Heart right ventricle (tissue), 16 donors: ENCODE data around the gene SHISA6. TPM values are rescaled to one million over a fixed set of nuclear protein-coding genes. Genes with fewer than 3 reads are reported as not detected.

Experiments
- ATAC-seq, 8 donors: fragments of 200-7000 bp; cut with Tn5 transposase; one replicate each; pipeline ENCODE4 v1.9.1; 2020; ENCODE audit warnings: mild to moderate bottlenecking in 8 of 8, moderate library complexity in 8 of 8, moderate number of reproducible peaks in 1 of 8
- DNase-seq, 2 donors: peaks; one replicate each; pipeline ENCODE4 v3.0.0-alpha.2; 2020
- H3K27ac ChIP-seq, 10 donors: fragments of 200-600 bp; sonication (generic) in 2 of 10; one replicate each; pipeline versions ENCODE4 v1.5.0 to v1.8.0; 2020 to 2022; ENCODE audit warnings: mild to moderate bottlenecking in 3 of 10
- H3K27me3 ChIP-seq, 7 donors: fragments of 200-600 bp; one replicate each; pipeline ENCODE4 v1.8.0; 2021 to 2022; ENCODE audit warnings: mild to moderate bottlenecking in 2 of 7
- H3K36me3 ChIP-seq, 9 donors: fragments of 200-600 bp; sonication (generic) in 1 of 9; one replicate each; pipeline versions ENCODE4 v1.5.0 to v1.8.0; 2020 to 2022; ENCODE audit warnings: mild to moderate bottlenecking in 2 of 9
- H3K4me1 ChIP-seq, 9 donors: fragments of 200-600 bp; sonication (generic) in 1 of 9; one replicate each; pipeline versions ENCODE4 v1.5.0 to v1.8.0; 2020 to 2022; ENCODE audit warnings: mild to moderate bottlenecking in 4 of 9
- H3K4me3 ChIP-seq, 10 donors: fragments of 200-600 bp; sonication (generic) in 2 of 10; one replicate each; pipeline versions ENCODE4 v1.5.0 to v1.8.0; 2020 to 2022; ENCODE audit warnings: mild to moderate bottlenecking in 7 of 10, moderate library complexity in 2 of 10
- H3K9me3 ChIP-seq, 11 donors: fragments of 200-600 bp in 10 of 11; sonication (generic) in 2 of 11; one replicate each; pipeline versions ENCODE4 v1.5.0 to v1.8.0; 2013 to 2022; ENCODE audit warnings: mild to moderate bottlenecking in 2 of 11, control low read depth in 1 of 11, moderate library complexity in 1 of 11
- CTCF ChIP-seq, 9 donors: fragments of 200-600 bp; sonication (generic) in 2 of 9; IDR thresholded peaks; one replicate each; pipeline versions ENCODE4 v1.5.0 to v1.8.0; 2021 to 2022; ENCODE audit warnings: antibody characterized with exemption in 9 of 9, mild to moderate bottlenecking in 5 of 9, moderate library complexity in 1 of 9
- WGBS, 2 donors: extraction: QIAGEN DNeasy Blood & Tissue Kit; methylation state at CpG; one replicate each; pipeline ENCODE4 v1.1.7; 2013; ENCODE audit warnings: inconsistent platforms in 1 of 2; 5-methylcytosine and 5-hydroxymethylcytosine counted together
- intact Hi-C, 10 donors: fragments of 100-400 bp; cut with DNase I; formaldehyde crosslinking; loops; one replicate each; pipeline versions ENCODE4 v1.11.1 to v1.14.2; 2022
- polyA plus RNA-seq, 2 donors: library from polyadenylated mRNA; stranded (reverse); fragments of 200-250 nt; gene quantifications; one replicate each; pipeline ENCODE4 v1.2.3, GENCODE V29; 2013
- total RNA-seq, 10 donors: library from RNA; stranded (reverse); fragmentation: NEBNext Ultra II Directional in 3 of 10; extraction: Animal tissue kit (Norgen Biotek cat#: 25700) in 3 of 10; gene quantifications; one replicate each; pipeline versions ENCODE4 v1.2.1 to v1.2.4, GENCODE V29; 2021 to 2023
- donor health status: Arrhythmogenic right ventricular cardiomyopathy.
- donor health status: ischemic (EF 13 %, LVEDD 7.1; RV severe dilation, severe dysfunction).
- donor health status: healthy with polysubstance abuse.
- donor health status: DM: no; HTN: yes; CAD: no.
- donor health status: DM: no; HTN: no; CAD: no.
- donor health status: ischemic (EF 25% LVEDD 6.9; RV normal size, moderate dysfunction).
- donor health status: ischemic (EF 25% LVEDD 5.7; RV mildly dilated, moderate dysfunction).
- donor health status: healthy.
- donor health status: DM: yes; HTN: yes; CAD: no.
- donor health status: Ischemic cardiomyopathy.
- donor health status: ischemic (EF 35%, LVEDD 5.7; RV mildly dilated, moderate dysfunction).
- donor health status: nonischemic (EF 11% LVEDD 7.7; RV severe dilation, severe dysfunction).
- donor health status: DM: yes; HTN: yes; CAD: no.
- donor health status: PGD.
- donor health status: ischemic (EF 29% LVEDD 5.4; RV normal size, mild dysfunction).
- donor health status: nonischemic (EF 23%, LVEDD 6.1; RV moderate dilation, normal function).

The SHISA6 gene
- total and polyA plus RNA-seq, 12 donors: 0.06 to 0.66 (median 0.23) TPM

GRCh38 chr17:11583306-11583992, 342.4 kb downstream of the SHISA6 start:
- 76 to 82% methylated on average over 9 of the region's 9 CpGs for WGBS, 2 donors
- H3K36me3 ChIP-seq: no peaks in the 10 kb centered on the region
- no peak overlapping the region for H3K4me3 ChIP-seq
- TF ChIP-seq CTCF (IDR thresholded peaks at IDR 0.05): no peak
- no peak overlapping the region for H3K27ac ChIP-seq
- peaks cover 0 to 9% (median 0%) of the 10 kb centered on the region in 11 donors for H3K9me3 ChIP-seq
- DNase-seq: no peak
- no peaks in the 10 kb centered on the region for H3K27me3 ChIP-seq
- H3K4me1 ChIP-seq: no peaks in the 10 kb centered on the region
- ATAC-seq: peak in 1 of 8 donors; percentile 34
- intact Hi-C loops: no loop called here

DNA sequence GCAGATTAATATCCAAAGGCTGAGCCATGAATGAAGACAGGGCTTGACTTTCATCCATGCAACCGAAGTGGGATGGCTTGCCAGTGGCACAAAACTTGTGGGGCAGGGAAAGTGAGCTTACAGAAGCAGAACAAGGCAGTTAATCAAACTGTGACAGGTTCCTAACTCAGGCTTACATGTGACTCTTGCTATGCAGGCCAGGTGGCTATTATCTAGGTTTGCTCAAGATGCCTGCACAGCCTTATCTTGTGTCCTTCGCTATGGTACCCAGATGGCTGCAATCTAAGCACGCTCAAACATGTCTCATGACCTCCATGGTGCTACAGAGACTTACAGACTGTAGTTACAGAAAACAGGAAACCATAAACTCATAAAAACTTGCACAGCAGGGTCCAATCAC, 348.7 kb downstream of the SHISA6 start:
- no peak for TF ChIP-seq CTCF (IDR thresholded peaks at IDR 0.05)
- H3K36me3 ChIP-seq: no peaks in the 10 kb centered on the region
- no peak overlapping the region for H3K27ac ChIP-seq
- DNase-seq (no peak), ATAC-seq (no peak)
- H3K4me3 ChIP-seq: no peak overlapping the region
- no peaks in the 10 kb centered on the region for H3K9me3 ChIP-seq
- peaks cover 0 to 19% (median 2%) of the 10 kb centered on the region in 7 donors for H3K27me3 ChIP-seq
- WGBS, 2 donors: 49 to 51% methylated on average over 3 of the region's 3 CpGs
- intact Hi-C loops: no loop called here
- no peaks in the 10 kb centered on the region for H3K4me1 ChIP-seq

- ATAC-seq: peak; percentile 98 to 100 (median 98)
- DNase-seq: peak; percentile 95 to 97
- Histone ChIP-seq H3K9me3 (peaks cover 0 to 8% (median 0%) of the 10 kb centered on the region in 11 donors), H3K36me3 (no peaks in the 10 kb centered on the region), H3K4me1 (peaks cover 0 to 16% (median 0%) of the 10 kb centered on the region in 9 donors), H3K4me3 (peak within 1 kb of the TSS; percentile 36 to 80 (median 70)), H3K27me3 (peaks cover 0 to 20% (median 2%) of the 10 kb centered on the region in 7 donors), H3K27ac (peak within 1 kb of the TSS in 4 of 10 donors; percentile 38 to 66 (median 50))
- 1 to 2% methylated on average over 79 to 84 of the region's 84 CpGs for WGBS, 2 donors
- no peak for TF ChIP-seq CTCF (IDR thresholded peaks at IDR 0.05)
- intact Hi-C loops: no loop called here
Measured at GRCh38 chr17:11598274-11599221, 357.5 kb downstream of the SHISA6 start, which contains the start of gene DNAH9. Gene DNAH9, plus strand, starts transcription at chr17:11598470. Its CDS starts 29 bp downstream, at chr17:11598499.

DNA sequence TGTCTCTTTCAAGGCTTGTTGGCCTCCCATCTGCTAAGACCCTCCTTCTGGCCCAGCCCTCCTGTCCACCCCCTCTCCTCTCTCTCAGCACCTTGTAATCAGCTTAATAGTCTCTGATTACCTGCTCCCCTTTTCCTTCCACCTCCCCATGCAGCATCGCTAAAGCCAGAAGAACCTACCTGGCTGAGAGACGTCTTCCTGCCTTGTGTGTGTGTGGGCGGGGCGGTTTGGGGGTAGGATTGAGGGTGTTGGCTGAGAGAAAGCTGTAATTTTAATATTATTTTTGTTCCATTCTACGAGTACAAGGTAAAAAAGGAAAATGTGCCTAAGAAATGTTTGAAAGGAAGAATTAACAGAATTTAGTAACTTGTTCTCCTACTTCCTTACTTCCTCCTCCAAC, 360.6 kb downstream of the SHISA6 start:
- Histone ChIP-seq H3K27me3 (peaks cover 0 to 20% (median 6%) of the 10 kb centered on the region in 7 donors), H3K36me3 (no peaks in the 10 kb centered on the region), H3K27ac (no peak overlapping the region), H3K9me3 (no peaks in the 10 kb centered on the region), H3K4me3 (no peak overlapping the region), H3K4me1 (peaks cover 0 to 16% (median 0%) of the 10 kb centered on the region in 9 donors)
- DNase-seq: no peak
- no peak for ATAC-seq
- intact Hi-C loops: loop anchor here in 1 of 10 donors (5.0 kb wide), 1 partner anchor 49 kb away; no protein-coding TSS in a partner anchor
- 62 to 71% methylated on average over 5 of the region's 5 CpGs for WGBS, 2 donors
- TF ChIP-seq CTCF (IDR thresholded peaks at IDR 0.05): no peak
